ENCODE results near the gene ST6GAL2.

ST6GAL2 gene

DNA sequence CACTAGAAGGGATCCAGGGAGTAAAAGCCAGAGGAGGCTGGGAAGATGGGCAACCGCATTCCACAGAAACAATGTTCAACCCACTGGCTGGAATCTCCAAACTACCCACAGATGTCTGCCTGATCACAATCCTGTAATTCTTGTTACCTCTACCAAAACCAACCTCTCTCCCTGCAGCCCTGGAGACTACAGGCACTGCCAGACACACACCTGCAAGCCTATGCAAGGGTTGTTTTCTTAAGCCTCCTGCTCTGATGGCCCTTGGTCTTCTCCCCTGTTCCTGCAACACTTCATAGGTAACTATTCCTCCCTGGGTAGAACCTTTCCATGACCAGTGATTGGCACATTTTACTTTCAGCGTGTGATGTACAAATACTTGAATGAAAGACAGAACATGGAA is 21.9 kb downstream of the ST6GAL2 start:
- no peak for DNase-seq (ENCODE audit: low spot score)

DNA sequence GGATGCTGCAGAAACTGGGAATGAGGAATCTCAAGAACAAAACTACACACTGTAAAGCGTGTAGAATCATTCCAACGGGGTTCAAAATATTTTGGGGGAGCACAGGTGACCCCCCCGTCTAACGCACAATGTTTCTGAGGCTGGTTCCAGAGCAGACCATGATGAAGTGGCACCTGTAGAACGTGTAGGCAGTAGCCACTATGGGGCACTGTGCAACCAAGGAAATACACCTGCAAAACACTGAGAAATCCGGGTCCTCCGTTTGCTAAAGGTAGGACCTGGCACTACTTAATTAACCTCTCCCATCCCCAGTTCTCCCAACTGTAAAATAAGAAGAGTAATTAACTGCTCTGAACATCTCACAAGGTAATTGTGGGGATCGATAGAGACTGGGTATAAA is 22.6 kb downstream of the ST6GAL2 start:
- DNase-seq (ENCODE audit: low spot score): no peak

DNA sequence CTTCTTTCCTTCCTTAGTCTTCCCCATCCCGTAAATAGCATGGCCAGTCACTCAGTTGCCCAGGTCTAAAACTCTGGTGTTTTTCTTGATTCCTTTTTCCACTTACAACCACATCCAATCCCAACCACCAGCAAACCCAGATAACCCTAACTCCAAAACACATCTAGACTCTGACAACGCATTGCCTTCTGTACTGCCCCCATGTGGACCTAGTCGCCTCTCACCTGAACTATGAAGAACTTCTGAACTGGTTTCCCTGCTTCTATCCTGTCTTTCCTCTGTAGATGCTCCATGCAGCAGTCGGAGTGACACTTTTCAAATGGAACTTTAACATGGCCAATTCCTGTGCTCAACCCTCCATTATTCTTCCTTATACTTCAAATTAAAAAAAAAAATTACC is 26.5 kb downstream of the ST6GAL2 start:
- no peak for DNase-seq (ENCODE audit: low spot score)

DNA sequence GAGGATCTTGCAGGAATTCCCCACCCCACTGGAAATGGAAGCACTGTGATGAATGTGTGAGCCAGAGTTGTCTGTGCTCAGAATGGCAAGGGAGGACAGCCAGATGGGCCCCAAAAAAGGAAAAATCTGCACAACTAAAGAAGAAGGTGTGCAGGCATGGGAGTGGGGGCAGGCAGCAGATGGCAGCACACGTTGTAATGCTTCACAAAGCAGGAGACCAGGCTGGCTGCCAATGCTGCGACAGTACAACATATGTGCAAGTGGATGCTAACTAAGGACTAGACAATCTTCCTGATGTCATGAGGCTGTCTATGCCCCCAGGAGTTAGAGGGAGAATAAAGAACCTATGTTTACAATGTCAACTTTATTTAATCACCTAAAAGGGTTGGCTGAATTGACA is 27.2 kb downstream of the ST6GAL2 start:
- no peak for DNase-seq (ENCODE audit: low spot score)

DNA sequence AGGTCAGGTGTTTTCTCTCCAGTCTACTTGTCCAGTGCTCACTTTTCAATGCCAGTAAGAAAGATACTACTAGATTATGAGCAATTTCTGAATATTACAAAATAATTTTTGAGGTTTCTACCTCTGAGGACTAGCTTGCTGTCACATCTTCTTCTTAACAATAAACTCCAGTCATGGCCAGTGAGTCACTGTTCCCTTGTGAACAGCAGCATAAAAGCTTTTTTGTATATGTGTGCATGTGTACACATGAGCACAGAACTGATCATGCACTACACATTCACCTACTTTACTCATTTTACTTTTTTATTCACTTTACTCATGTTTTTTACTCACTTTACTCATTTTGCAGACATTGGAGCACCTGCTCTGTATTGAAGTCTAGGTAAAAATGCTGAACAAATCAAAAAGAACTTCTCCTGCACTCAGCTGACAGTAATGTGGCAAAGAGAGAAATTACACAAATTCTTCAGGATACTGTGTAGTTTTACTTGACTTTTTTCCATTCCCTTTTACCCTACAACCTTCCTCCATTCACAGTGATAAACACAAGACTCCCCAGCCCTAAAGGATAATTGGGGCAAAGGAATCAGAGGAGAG is 28.0 kb downstream of the ST6GAL2 start:
- no peak for DNase-seq (ENCODE audit: low spot score)

DNA sequence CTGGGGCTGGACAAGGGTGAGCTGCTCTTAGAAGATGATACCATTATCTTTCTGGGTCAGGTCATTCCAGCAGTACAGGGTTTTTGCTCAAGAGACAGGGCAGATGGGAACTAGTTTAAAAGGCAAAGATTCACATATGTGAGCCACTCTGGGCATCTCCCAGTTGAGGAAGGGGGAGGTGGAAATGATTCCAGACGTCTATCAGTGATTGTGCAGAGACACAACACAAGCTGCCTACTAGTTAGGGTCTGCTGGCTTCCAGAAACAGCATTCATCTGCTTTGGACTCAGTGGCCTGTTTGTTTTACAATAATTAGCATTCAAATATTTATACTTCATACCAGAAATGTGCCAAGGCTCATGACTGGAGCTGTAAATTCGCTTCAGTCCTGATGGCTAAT is 32.3 kb downstream of the ST6GAL2 start:
- no peak for DNase-seq (ENCODE audit: low spot score)

DNA sequence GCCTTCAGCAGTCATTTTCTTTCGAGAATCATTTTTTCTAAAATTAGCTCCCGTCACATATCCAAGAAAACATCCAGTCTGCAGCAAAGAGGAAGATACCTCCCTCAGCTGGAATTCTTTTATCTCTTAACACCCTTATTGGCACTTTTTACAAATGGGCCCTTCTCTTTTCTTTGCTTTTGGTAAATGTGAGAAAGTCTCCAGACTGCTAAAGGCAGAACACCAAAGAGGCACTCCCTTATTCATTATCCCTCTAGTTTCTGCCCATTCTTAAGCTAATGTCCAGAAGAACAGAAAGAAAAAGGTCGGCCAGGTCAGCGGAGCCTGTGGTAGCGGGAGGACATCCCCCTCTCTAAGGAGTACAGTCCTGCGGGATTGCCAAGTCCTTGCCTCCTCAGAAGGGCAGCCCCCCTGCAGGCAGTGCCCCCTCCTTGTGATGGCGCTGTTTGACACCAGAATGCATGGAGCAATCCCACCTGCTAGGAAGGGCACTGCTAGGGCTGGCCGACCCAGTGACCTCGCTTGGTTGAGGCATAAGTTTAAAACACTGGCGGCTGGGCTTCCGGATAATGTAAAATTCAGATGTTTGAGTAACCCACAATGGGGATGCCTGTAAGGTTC is 34.0 kb downstream of the ST6GAL2 start:
- no peak for DNase-seq (ENCODE audit: low spot score)

DNA sequence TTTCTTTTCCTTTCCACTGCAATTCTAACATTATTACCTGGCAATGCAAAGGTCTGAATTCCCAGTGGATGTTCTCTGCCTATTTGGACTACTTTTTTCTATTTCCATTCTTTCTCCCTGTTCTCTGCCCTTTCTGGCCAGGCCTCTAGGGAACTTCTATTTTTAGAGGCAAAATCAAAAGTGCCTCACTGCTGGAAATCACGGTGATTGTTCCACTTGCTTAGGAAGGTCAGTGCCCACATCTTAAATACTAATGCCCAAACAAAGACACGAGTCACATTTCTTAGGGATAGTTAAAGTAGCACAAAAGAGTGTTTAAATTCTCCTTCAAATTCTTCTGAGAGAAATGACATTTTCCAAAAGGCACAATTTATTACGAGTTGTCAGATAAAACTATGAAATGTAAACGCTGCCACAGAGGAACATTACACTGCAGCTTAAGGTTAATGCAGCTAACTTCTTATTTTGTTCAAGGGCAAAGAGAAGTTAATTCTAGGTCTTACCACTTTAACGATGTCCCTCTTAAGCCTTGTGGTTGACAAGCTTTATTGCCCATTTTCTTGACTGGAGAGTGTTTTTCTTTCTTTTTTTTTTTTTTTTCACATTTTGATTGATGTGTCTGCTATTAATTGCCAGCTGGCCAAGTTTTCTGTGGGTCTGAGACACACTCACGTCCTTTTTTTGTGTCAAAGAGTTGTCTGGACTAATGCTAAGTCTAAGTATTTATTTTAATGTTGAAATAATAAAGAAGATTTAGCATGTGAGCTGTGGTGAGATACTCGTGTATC is 34.7 kb downstream of the ST6GAL2 start:
- no peak for DNase-seq (ENCODE audit: low spot score)

DNA sequence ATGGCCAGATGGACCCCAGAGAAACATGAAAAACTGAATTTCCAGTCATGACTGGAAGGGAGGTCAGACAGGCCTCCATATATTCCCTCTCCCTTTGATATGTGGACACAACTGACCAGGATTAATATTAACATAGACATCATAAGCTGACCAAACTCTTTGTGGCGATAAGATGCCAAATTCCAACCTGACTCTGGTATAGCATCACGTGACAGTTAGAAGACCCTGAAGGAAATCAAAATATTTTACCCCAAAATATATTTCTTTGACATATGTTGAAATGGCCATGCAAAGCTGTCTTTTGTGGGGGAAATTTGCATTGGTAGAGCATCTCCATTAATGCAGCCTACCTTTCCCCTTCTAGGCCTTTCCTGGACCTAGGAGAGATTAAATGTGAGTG is 36.7 kb downstream of the ST6GAL2 start:
- DNase-seq (ENCODE audit: low spot score): no peak

DNA sequence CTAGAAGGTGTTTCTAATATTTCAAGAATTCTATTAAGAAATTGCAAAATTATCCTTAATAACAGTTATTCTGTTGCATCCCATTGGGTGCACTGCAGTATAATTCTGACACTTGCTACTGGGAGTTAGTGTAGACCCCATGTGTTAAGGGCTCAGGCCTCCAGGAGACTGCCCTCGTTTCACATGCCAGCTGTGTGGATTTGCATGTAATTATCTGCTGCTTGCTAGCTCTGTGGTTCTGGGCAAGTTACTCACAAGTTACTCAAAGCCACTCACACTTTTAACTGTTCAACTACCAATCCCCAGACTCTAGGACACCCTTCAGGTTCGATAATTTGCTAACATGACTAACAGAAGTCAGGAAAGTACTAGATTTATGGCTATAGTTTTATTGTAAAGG is 38.6 kb downstream of the ST6GAL2 start:
- no peak for DNase-seq (ENCODE audit: low spot score)

DNA sequence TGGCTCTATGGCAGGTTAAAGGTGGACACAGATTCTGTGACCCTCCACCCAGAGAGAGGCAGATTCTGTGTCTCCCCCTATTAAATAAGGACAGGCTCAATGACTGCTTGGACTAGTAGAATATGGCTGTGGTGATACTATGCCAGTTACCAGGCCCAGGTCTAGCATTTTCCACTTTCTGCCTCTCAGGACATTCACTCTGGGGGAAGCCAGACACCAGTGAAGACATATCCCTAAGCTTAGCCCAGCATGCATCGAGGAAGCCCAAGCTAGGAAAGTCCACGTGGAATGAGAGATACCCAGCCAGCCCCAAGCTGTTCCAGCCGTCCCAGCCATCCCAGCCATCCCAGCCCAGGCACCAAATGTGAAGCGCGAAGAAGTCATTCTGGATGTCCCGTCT is 40.3 kb downstream of the ST6GAL2 start:
- no peak for DNase-seq (ENCODE audit: low spot score)

DNA sequence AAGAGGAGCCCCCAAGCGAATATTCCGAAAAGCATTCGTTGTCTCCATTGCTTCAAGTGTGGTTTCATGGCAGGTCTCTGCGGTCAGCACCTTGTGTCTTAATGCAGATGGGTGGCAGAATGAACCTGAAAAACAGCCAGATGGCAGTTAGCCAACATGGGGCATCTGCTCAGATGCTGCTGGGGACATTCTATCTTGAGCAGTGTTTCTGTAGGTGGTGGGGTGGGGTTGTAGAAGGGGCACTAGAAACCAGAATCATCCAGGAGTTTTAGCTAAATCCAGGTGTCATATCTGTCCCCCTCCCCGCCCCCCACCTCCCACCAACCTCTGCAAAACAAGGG is 42.1 kb downstream of the ST6GAL2 start:
- no peak for DNase-seq (ENCODE audit: low spot score)

DNA sequence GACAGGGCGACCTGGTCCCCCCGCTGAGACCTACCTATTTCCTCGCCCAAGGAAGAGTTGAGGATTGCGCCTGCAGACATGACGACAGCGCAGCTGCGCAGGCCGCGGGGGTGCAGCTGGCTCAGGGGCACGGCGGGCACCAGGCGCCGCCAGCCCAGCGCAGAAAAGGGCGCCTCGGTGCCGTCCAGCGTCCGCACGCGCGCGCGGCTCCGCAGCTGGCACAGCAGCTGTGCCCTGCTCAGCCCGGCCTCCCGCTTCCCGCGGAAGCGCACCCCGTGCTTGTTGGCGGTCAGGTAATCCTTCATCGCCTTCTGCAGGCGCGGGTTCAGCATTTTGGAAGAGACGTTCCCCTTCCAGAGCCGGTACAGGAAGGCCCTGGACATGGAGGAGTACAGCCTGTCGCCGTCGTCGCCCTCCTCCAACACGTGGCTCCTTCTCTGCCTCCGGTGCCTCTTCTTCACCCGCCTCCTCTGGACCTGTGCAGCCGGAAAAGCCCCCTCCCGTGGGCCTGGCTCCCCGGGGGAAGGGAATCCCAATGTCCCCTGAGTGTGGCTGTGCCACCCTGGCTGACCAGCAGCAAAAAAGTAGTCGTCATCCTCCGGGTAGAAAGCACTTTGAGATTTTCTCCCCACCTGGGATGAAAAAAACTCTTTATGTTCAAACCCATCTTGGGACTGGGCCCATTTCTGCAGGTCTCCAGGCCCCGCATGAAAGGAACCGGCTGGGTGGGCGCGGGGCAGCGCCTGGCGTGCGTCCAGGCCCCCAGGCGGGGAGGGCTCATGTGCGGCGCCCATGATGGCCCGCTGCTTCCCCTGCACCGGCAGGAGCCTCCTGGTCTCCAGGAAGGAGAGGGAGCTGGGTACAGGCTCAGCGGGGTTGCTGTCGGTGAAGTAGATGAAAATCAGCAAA is 42.7 kb downstream of the ST6GAL2 start:
- no peak for DNase-seq (ENCODE audit: low spot score)

DNA sequence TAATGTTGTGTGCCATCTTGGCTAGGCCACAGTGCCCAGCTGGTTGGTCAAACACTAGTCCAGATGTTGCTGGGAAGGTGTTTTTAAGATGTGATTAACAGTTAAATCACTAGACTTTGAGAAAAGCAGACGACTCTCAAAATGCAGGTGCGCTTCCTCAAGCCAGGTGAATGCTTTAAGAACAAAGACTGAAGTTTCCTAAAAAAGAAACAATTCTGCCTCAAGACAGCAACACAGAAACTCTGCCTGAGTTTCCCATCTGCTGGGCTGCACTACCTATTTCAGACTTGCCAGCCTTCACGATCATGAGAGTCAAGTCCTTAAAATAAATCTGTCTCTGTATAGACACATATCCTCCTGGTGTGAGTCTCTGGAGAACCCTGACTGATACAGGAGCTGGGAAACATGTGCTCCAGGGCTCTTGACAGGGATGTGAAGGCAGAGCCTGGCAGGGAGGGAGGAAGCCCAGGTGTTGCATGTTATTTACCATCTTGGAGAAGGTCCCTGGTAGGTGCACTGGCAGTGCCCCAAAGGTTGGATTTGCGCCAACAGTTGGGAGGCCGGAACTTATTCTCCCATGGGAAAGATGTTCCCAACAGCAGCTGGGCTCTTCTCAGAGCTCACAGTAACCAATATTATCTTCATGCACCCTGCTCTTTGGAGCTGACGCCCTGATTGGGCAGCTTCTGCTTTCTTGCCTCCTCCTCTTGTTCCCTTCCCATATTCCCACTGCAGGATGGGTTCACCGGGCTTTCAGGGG is 43.9 kb downstream of the ST6GAL2 start:
- DNase-seq (ENCODE audit: low spot score): no peak

DNA sequence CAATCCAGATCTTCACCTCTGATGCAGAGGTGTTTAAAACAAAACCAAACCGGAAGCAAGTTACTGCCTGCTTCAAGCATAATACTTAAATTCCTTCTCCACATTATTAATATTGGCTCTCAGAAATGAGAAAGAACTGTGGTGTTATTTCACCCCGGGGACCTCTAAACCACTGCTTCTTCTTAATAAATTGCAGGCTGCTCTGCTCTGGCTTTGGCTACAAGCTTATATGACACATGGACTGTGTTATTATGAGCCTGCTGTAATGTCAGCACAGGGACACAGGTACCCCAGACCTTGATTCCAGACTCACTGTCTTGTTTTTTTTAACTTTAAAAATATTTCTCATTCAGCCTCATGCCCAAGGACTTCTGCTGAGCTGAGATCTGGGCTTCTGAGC is 45.1 kb downstream of the ST6GAL2 start:
- DNase-seq (ENCODE audit: low spot score): no peak

DNA sequence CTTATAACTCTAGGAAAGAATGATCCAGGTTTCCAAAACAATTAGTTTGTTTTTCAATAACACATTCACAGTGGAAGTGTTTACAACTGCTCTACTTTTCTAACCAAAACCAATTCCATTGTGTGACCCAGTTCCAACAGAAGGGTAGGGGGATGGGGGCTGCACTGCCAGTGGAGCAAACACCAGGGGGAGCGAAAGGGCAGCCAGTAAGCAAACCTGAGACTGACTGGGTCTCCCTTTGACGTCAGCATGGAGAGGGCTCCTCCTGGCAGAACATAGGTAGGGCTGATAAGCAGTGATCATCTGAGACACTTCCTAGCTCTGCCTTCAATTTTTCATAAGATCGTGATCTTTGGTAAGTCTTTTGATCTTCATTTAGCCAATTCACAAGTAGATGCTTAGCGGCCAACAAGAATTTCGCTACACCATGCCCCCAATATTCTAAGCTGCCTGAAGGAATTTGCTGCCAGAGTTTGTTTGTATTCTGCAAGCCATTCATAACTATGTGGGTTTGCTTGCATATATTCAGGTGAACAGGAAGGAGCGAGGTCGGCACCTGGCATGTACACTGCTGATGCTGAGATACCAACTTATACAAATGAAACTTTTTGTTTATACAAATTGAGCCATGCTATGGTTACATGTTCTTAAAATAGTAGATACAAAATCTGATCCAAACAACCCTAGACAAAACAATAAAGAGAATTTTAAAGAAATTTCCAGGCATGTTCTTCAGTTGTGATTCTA is 45.9 kb downstream of the ST6GAL2 start:
- DNase-seq (ENCODE audit: low spot score): peak; percentile 37

DNA sequence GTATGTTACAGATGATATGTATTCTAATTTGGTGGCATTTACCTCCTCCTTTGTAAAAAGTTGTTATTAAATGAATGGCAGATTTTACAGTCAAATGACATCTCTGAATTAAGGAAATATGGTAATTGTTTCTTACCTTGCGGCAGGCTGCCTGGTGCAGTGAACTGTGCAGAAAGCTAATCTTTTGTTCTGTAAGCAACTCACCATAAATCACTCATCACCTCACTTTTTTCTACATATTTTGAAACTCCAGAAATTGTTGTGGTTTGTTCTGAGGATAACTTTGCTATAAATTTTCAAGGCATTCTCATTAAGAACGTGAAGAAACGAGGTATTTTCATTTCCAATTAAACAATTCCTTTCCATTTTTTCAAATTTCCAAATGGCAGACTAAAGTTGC is 52.7 kb downstream of the ST6GAL2 start:
- DNase-seq (ENCODE audit: low spot score): no peak

DNA sequence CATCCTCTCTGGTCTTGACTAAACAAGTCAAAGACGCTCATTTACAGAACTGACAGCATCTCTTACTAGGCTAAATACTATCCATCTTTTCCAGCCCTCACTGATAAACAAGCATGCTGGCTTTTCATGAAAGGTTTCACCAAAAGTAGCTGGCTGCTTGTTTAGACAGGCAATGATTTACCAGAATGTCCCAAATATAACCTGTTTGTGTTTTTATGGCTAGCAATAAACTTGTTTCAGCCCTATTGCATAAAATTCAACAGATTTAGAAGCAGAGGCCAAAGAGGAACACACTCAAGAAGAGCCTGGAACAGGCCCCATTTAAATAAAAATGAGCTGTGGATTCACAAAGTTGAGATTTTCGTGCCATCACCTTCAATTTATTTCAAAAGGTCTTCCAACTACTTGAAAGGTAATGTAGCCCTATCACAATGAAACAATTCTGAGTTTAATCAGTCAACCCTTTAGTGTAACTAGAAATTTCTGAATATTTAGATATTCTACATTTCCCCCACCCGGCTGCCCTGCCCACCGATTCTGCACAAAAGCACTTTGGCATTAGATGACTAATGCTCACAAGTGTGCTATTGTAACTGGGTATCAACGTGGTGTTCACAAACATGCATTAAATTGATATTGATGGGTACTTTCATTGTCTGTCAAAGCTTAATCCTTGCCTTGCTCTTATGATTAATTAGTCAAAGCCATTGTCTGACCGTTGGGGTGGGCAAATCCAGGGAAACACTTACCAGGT is 54.0 kb downstream of the ST6GAL2 start:
- no peak for DNase-seq (ENCODE audit: low spot score)

DNA sequence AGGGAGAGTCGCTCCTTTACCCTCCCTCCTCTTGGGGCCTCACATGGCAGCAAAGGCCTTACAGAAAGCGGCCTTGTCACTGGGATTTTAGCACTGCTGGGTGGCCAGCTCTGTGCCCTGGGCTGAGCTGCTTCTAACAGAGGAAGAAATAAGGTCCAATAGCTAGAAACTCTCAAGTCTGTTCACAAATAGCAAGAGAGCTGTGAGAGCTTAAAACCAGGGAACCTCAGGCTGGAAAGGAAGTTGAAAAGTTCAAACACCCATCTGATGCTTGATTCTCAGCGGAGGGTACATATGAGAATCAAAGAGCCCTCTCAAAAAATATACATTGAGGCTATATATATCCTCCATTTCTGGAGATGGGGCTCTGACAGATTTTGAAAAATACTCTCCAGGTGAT is 54.7 kb downstream of the ST6GAL2 start:
- no peak for DNase-seq (ENCODE audit: low spot score)

DNA sequence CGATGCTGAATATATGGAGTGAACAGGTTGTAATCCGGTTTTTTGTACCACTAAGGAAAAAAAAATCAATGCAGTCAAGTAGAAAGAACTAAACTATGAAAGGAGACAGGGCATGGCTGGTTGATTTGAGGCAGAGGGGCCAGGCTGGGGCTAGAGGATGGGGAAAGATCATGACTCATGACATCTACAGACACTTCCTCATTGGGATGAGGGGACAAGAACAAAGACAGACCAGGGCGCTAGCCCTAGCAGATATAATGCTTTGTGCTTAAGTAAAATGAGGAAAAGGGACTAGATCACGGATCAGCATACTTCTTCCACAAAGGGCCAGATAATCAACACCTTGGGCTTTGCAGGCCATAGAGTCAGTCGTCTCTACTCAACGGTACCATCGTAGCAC is 55.8 kb downstream of the ST6GAL2 start:
- no peak for DNase-seq (ENCODE audit: low spot score)
